ENCODE data around the gene TFF2.
A peak's percentile ranks its signal among the peaks of the same experiment; 100 is the strongest.

Gene TFF2

GRCh38 chr21:42364304-42364865 lies 13.6 kb upstream of the TFF2 start:
- DNase-seq, result no peak

- DNase-seq, result no peak
Measured at GRCh38 chr21:42363312-42363711, 12.5 kb upstream of the TFF2 start.

- DNase-seq, result no peak
Measured at GRCh38 chr21:42362700-42363099, 11.9 kb upstream of the TFF2 start.

GRCh38 chr21:42362198-42362597 lies 11.4 kb upstream of the TFF2 start:
- no peak for DNase-seq

- no peak for DNase-seq
Measured at GRCh38 chr21:42361286-42361685, 10.5 kb upstream of the TFF2 start.

- DNase-seq, result peak in 1 of 2 donors; percentile 5
Measured at GRCh38 chr21:42360317-42360716, 9.5 kb upstream of the TFF2 start.

GRCh38 chr21:42358937-42359336 lies 8.1 kb upstream of the TFF2 start:
- DNase-seq, result no peak

- DNase-seq, result no peak
Measured at GRCh38 chr21:42358261-42358660, 7.5 kb upstream of the TFF2 start.

- no peak for DNase-seq
Measured at GRCh38 chr21:42357307-42357706, 6.5 kb upstream of the TFF2 start.

GRCh38 chr21:42356650-42357049 lies 5.9 kb upstream of the TFF2 start:
- no peak for DNase-seq

GRCh38 chr21:42356046-42356445 lies 5.3 kb upstream of the TFF2 start:
- DNase-seq, result no peak

- DNase-seq, result no peak
Measured at GRCh38 chr21:42353623-42354022, 2.8 kb upstream of the TFF2 start.

GRCh38 chr21:42352441-42353095 lies 1.8 kb upstream of the TFF2 start:
- no peak for DNase-seq

GRCh38 chr21:42351626-42352440 lies 1.0 kb upstream of the TFF2 start:
- DNase-seq, result no peak

- DNase-seq, result no peak
Measured at GRCh38 chr21:42350318-42350910, 380 bp downstream of the TFF2 start.

- DNase-seq, result no peak
Measured at GRCh38 chr21:42349420-42350317, 1.1 kb downstream of the TFF2 start.

GRCh38 chr21:42348762-42349161 lies 2.0 kb downstream of the TFF2 start:
- no peak for DNase-seq

- no peak for DNase-seq
Measured at GRCh38 chr21:42347601-42348327, 3.0 kb downstream of the TFF2 start.

- no peak for DNase-seq
Measured at GRCh38 chr21:42346866-42347600, 3.8 kb downstream of the TFF2 start.

- no peak for DNase-seq
Measured at GRCh38 chr21:42346441-42346840, 4.4 kb downstream of the TFF2 start.

GRCh38 chr21:42344631-42345030 lies 6.2 kb downstream of the TFF2 start:
- no peak for DNase-seq
